GM21423 (cell line): ENCODE measurements around the gene FARP1.

Experiments
- ATAC-seq: cut with Tn5 transposase; IDR thresholded peaks from one replicate; pipeline ENCODE4 v1.9.1; 2021; ENCODE audit warnings: mild to moderate bottlenecking, moderate library complexity; ENCODE audit not compliant: unreplicated experiment

FARP1 gene

DNA sequence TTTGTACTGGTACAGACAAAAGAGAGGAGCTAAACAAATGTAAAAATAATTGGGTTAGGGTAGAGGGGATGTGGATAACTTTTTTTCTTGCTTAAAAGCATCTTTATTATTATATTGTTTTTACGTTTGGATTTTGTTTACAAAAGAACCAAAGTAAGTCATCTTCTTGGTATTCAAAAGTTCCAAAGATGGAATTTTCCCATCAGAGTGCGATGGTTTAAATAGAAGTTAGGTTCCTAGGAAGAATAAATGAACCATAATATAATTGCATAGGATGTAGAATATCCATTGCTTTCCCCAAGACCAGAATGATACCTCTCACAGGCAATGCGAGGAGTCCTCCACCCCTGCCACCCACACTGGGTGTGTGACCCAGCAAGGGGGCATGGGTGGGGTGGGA, 133.6 kb downstream of the FARP1 start:
- ATAC-seq: no peak

DNA sequence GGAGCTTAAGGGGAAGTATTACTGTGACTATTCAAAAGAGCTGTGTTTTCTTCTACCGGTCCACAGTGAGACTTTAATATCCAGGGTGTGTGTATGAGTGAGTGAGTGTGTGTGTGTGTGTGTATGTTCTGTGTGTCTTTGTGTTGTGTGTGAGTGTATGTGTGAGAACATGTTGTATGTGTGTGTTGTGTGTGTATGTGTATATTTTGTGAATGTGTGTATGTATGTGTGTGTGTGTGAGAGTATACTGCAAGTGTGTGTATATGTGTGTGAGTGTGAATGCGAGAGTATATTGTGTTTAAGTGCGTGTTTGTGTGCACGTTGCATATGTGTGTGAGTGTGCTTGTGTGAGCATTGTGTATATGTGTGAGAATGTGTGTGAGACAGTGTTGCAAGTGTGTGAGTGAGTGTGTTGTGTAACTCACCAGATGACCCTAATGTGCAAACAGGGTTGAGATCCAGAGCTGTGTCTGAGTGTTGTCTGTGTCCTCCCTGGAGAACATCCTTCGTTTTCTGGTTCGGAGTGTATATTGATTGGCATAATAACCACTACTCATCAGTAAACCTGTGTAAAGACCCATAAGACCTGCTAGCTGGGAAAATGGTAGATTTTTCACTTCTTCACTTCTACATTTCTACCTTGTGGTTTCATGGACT, 135.3 kb downstream of the FARP1 start:
- ATAC-seq: no peak

DNA sequence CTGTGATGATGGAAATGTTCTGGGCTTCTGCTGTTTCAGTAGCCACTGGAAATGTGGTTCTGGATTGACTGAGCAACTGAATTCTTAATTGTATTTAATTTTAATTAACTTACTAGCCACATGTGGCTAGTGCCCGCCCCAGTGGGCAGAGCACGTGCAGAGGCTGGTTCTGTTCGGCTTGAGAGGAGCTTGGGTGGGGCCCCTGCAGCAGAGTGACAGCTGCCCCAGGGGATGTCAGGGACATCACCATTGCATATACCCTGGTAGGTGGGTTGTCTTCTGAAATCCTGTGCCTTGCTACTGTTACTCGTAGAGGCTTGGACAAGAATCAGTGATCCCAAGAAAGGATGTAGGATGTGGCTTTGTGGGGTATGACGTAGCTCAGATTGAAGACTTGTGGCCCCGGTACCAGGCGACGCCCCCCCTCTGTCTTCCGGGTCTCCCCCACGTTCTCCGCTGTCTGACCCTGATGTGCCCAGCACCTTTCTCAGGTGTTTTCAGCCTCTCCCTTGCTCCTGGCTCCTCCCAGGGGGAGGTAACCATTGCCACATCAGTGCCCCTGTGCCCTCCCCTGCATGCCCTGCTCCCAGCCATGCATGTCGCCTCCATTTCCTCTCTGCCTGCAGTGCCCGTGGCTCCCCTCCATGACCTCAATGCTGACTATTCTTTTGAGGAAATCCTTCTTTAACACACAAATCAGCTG, 136.7 kb downstream of the FARP1 start:
- peak; percentile 77 for ATAC-seq

DNA sequence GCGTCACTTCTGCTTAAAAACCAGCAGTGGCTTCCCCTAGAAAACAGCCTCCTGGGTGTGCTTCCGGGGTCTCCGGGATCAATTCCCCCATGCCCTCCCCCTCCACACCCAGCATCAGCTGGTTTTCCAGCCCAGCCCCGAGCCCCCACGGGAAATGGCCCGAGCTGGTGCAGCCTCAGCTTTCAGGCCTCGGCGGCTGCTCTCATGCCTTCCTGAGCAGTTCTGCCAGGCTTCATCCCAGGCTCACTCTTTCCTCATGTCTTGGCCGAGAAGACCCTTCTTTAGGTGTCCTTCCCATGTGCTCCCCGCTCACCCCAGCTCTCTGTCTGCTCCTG, 137.2 kb downstream of the FARP1 start:
- no peak for ATAC-seq

- ATAC-seq: no peak
These were observed 141.8 kb downstream of the FARP1 start for GRCh38 chr13:98284679-98285078.

DNA sequence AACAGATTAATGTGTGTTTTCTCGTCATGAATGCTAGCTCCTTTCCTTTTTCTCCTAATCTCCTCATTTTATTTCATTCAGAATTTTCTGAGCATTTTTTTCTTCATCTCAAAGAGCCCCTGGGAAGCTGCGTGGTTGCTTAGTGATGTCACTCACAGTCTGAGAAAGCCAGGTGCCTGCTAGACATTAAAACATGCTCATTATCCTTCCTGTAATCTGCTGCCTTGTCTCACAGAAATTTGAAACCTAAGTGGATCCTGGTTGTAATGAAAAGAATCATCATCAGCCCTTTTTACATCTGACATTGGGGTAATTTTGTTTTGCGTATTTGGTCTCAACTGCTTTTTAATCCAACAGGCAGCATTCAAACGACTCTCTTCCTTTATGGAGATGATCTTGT, 142.4 kb downstream of the FARP1 start:
- ATAC-seq: no peak

- ATAC-seq: no peak
These were observed 143.1 kb downstream of the FARP1 start for GRCh38 chr13:98285852-98286594.

GRCh38 chr13:98286799-98287198, 143.9 kb downstream of the FARP1 start:
- no peak for ATAC-seq

DNA sequence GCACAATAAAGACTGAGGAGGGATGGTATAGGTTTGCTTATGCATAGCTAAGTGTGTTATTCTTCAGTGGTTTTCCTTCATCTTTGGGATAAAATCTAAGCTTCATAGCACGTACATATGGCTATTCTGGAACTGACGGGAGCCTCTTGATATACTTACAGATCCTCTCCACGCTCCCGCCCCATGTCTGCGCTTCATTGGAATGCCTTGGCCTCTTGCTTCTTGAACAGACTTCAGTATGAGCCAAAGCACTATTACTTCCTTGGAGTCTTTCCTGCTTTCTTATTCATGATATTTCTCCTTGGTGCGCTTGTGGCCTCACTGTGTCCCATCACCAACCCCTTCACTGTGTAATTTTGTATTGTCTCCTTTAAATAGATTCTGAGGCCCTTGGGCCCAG, 145.3 kb downstream of the FARP1 start:
- ATAC-seq: no peak

DNA sequence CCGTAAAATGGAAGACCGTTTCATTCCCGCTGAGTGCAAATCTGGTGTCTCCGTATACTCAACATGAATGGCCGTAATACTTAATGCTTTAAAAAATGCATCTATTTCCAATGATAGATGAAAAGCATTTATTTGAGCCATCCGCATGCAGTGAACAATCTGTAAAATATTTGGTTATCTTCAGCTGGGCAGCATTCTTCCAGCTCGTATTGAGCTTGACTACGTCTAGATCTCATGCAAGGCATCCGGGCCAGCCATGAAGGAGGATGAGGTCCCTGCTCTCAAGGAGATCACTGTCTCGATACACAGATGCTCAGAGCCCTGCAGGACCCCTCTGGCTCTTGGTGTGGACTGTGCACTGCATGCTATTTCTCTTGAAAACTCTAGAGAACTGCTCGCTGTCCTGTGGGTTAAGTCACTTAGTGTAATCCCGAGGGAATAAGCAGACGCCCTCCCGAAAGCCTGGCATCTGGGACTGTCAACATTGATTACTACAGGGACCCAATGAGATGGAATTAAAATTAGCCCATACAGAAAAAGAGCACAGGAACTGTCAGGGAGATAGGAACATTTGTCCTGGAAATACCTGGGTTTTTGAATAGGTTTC, 146.5 kb downstream of the FARP1 start:
- no peak for ATAC-seq

DNA sequence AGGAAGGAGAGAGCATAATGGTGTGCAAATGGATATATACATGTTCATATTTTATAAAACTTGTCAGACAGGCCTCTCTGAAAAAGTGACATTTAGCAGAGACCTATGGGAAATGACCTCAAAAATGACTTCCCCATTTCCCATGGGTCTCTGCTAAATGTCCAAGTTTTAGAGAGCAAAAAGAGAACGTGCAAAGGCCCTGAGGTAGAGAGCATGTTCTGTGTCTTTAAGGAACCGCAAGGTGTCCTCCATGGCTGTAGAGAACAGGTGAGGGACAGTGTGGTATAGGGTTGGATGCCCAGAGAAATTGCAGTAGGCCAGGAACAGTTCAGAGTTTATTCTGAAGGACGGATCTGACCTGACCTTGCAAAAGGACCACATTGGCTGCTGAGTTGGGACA, 147.4 kb downstream of the FARP1 start:
- no peak for ATAC-seq

- ATAC-seq: no peak
These were observed 148.8 kb downstream of the FARP1 start for GRCh38 chr13:98291658-98292057.

DNA sequence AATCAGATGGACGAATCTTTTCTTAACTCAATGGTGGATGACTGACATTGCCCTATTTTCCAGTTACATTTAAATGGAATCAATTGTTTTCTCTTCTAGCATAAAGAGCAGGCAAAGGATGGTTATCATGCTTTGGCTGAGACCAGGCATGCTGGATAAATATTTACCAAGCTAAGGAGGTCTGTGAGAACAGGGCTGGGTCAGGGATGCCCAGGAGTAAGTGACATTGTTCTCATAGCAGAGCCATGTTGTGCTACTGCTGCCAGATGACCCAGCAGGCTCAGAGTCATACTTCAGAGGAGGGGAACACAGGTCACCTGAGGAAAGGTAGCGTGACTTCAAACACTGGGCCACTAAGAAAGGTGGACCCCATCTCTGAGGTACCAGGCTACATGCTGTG, 150.2 kb downstream of the FARP1 start:
- no peak for ATAC-seq

GRCh38 chr13:98293570-98294142, 150.8 kb downstream of the FARP1 start:
- no peak for ATAC-seq

DNA sequence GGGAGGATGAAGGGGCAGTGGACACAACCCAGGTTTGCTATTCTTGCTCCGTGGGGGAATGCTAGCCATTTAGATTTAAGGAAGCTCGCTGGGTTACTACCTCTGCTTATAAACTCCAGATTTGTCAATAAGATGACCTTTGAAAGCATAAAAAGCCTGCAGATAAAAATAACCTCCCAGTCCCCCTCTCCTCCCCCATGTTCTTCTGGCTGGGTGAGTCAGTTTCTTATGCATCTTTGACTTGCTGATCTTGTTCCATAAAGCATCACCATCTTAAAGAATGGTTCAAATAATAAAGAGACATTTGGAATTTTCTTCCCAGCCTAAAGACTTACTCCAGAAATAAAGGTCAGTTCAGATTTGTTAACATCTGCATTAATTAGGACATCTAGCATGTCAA, 152.5 kb downstream of the FARP1 start:
- no peak for ATAC-seq

GRCh38 chr13:98297051-98297450, 154.2 kb downstream of the FARP1 start:
- ATAC-seq: no peak

DNA sequence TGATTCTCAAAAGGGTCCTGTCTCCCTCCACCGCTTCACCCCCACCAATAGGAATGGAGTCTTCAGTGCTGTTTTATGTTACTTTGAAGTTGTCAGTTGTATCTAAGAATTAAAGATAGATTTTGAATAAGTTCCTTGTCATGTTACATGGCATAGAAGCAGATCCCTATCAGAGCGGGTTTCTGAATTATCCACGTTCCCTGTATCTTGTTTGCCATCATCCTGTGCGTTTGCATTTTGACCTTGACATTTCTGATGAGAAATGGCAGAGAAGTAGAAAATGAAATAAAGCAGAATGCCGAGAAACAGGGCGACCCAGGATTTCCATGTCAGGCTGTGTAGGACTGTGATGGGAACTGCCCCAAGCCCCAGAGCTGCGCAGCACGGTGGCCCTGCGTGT, 154.9 kb downstream of the FARP1 start:
- no peak for ATAC-seq

GRCh38 chr13:98298599-98298998, 155.7 kb downstream of the FARP1 start:
- ATAC-seq: no peak

DNA sequence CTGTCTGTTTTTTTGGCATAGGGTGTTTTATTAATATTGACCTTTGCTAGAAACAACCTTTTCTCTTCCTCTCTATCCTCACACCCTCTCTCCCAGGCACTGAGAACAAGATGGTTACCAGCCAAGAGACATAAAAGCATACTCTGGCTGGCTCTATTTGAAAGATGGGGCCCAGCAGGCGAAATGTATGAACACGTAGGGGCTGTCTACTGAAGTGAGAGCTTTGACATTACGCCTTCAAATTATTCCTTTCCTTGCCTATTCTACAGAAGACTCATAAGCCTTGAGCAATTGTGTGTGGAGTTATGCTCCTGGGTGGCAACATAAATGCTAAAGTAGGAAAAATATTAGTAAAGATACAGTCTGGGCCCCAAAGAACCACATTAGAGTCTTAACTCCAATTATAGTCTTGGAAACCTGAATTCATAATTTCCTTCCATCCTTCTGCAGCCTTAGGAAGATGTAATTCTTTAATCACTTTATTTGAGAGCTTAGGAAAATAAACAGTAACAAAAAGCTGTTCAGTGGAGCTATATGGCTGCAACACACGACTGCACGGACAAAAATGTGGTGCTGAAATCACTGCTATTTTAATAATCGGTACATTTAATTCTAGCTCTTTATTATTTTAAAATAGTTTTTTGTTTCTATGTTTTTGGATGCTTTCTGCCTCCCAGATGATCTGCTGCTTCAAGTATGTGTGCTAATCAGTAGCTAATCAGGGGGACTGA, 156.5 kb downstream of the FARP1 start:
- ATAC-seq: no peak

- ATAC-seq: no peak
These were observed 157.1 kb downstream of the FARP1 start for GRCh38 chr13:98299966-98300350.
